ENCODE measurements around the gene MACROD2.

DNA sequence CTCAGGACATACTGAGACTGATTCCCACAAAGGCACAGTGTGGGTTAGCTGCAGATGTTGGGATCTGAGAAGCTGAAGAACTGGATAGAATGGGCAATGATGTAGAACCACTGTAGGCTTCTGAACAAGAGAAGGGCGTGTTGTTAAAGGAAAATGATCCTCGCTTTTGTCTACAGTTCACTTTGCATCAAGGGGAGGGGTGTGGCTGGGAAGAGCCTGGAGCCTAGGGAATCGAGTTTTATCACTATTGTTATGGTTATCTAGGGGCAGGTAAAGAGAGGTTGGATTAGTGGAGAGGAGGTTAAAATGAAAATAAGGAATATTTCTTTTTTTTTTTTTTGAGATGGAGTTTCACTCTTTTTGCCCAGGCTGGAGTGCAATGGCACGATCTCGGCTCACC, 1809.8 kb downstream of the MACROD2 start:
- TF ChIP-seq EP300 (IDR thresholded peaks at IDR 0.05): no peak
- TF ChIP-seq, protein P1, sequence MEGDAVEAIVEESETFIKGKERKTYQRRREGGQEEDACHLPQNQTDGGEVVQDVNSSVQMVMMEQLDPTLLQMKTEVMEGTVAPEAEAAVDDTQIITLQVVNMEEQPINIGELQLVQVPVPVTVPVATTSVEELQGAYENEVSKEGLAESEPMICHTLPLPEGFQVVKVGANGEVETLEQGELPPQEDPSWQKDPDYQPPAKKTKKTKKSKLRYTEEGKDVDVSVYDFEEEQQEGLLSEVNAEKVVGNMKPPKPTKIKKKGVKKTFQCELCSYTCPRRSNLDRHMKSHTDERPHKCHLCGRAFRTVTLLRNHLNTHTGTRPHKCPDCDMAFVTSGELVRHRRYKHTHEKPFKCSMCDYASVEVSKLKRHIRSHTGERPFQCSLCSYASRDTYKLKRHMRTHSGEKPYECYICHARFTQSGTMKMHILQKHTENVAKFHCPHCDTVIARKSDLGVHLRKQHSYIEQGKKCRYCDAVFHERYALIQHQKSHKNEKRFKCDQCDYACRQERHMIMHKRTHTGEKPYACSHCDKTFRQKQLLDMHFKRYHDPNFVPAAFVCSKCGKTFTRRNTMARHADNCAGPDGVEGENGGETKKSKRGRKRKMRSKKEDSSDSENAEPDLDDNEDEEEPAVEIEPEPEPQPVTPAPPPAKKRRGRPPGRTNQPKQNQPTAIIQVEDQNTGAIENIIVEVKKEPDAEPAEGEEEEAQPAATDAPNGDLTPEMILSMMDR (IDR thresholded peaks at IDR 0.05): no peak

Measured in ovary (tissue), 3 donors.